Activated CD4-positive, alpha-beta T cell treated with anti-CD3 and anti-CD28 coated beads, Interleukin-2, amount 50 U/mL, for 1 hour (primary cell): Measurements from ENCODE around the gene REST.
A peak's percentile ranks its signal among the peaks of the same experiment; 100 is the strongest.

ENCODE experiments used
- DNase-seq: peaks from one replicate; pipeline ENCODE4 v3.0.0-alpha.2; 2020

The REST gene

GRCh38 chr4:56979421-56980072 lies 71.8 kb downstream of the REST start:
- peak; percentile 34 for DNase-seq

GRCh38 chr4:56981795-56982201 lies 74.1 kb downstream of the REST start:
- no peak for DNase-seq

- DNase-seq = no peak
Observed at GRCh38 chr4:56986192-56986591, 78.5 kb downstream of the REST start.

- DNase-seq = no peak
Observed at GRCh38 chr4:56986952-56987351, 79.3 kb downstream of the REST start.

- no peak for DNase-seq
Observed at GRCh38 chr4:56990109-56990905, 82.6 kb downstream of the REST start.

- DNase-seq = no peak
Observed at GRCh38 chr4:56995525-56995924, 87.8 kb downstream of the REST start.

- DNase-seq = no peak
Observed at GRCh38 chr4:56999751-57000150, 92.1 kb downstream of the REST start.

- DNase-seq = no peak
Observed at GRCh38 chr4:57013543-57014120, 105.9 kb downstream of the REST start.
